GM10266 (cell line): ENCODE data around the gene ADRA2B.

Source experiments
- DNase-seq: peaks from one replicate; pipeline ENCODE4 v3.0.0; 2012; ENCODE audit errors: extremely low spot score
- TF ChIP-seq, protein P1 (sequence below): IDR thresholded peaks from 2 replicates; pipeline ENCODE4 v1.5.1; 2012; ENCODE audit warnings: mild to moderate bottlenecking, low read depth; ENCODE audit not compliant: control insufficient read depth, insufficient read depth; ENCODE audit errors: missing control alignments

ADRA2B gene

DNA sequence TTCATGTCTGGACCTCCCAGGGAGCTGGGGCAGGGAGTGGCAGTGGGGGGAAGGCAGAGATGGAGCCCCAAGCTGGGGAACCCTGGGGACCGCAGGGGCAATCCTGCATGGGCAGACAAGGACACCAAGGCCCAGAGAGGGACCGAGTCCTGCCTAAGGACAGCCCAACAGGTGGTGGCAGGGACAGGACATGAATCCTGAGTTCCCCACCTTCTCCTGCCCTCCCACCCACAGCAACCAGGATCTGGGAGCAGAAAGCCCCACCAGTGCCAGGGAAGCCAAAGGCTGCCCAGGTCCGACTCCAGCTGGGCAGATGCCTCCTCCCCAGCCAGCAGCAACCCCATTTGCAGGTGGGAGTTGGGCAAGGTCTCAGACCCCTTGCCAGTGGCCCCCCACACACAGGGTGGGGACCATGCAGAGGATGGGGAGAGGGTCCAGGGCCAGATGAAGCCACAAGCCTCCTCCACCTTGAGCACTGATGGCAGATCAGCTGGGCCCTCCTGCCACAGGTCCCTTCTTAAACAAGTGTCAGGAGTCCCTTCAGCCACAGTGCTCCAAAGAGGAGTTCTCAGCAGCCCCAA, 6.3 kb downstream of the ADRA2B start:
- TF ChIP-seq, protein P1, sequence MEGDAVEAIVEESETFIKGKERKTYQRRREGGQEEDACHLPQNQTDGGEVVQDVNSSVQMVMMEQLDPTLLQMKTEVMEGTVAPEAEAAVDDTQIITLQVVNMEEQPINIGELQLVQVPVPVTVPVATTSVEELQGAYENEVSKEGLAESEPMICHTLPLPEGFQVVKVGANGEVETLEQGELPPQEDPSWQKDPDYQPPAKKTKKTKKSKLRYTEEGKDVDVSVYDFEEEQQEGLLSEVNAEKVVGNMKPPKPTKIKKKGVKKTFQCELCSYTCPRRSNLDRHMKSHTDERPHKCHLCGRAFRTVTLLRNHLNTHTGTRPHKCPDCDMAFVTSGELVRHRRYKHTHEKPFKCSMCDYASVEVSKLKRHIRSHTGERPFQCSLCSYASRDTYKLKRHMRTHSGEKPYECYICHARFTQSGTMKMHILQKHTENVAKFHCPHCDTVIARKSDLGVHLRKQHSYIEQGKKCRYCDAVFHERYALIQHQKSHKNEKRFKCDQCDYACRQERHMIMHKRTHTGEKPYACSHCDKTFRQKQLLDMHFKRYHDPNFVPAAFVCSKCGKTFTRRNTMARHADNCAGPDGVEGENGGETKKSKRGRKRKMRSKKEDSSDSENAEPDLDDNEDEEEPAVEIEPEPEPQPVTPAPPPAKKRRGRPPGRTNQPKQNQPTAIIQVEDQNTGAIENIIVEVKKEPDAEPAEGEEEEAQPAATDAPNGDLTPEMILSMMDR, result no peak
- no peak for DNase-seq

DNA sequence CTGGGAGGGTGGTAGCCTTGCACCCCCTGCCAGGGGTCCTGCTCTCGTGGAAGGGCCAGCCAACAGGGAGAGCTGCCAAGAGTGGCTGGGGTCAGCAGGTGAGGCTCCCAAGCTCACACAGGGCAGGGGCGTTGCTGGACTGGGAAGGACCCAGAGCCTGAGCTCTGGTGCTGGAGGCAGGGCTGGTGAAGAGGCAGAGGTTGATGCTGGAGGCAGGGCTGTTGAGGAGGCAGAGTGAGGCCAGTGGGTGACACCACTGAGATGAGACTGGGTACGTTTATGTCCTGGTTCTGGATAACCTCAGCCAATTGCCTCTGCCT, 7.0 kb downstream of the ADRA2B start:
- no peak for DNase-seq
- TF ChIP-seq, protein P1, result no peak

DNA sequence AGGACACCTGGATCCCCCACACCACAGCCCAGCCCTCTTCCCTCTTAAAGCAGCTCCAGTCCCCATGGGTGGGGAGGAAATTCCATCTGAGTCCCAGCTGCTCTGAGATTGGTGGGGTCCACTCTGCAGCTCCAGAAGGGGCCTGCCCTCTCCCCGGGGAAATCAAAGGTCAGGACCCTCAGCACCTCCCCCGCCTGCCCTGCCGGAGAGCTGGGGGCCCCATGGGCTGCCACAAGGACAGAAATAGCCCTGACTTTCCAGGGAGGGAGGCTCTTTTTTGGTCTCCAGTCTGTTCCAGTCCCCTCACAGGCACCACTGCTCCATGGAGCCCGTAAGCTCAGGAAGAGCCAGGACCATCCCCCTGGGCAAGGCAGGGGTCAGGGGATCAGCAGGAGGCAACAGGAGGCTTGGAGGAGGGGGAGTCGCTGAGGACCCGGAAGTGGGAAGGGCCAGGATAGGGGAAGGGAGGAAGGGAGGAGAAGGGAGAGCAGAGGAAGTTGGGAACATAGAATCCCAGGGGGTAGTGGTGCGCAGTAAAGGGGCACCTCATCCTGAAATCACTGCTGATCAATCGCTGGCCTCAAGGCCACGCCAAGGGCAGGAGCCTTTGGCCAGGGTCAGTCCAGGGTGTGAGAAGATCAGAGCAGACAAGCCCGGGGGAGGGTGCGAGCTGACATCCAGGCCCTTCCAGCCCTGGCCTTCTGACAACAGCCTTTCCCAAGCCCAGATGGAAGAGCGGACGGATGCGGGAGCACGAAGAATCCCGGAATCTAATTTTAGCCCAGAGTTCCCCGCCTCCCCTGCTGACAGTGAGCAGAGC, 7.6 kb downstream of the ADRA2B start:
- DNase-seq, result no peak
- TF ChIP-seq, protein P1, result no peak

DNA sequence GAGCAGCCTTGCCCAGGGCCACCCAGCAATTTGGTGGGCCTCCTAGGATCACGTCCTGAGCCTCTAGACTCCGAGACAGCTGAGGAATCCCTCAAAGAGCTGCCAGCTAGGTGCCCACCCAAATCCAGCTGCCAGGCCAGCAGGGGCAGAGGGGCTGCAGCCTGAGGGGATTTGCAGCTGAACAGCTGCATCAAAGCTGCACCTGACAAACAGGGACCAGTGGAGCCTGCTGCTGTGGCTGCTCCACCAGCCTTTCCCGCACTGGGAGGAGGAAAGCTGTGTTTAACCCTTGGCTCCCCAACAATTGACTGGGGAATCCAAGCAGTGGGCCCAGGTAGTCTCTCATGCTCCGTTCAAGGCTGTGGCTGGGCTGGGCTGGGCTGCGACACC, 8.2 kb downstream of the ADRA2B start:
- TF ChIP-seq, protein P1, result no peak
- DNase-seq, result no peak

DNA sequence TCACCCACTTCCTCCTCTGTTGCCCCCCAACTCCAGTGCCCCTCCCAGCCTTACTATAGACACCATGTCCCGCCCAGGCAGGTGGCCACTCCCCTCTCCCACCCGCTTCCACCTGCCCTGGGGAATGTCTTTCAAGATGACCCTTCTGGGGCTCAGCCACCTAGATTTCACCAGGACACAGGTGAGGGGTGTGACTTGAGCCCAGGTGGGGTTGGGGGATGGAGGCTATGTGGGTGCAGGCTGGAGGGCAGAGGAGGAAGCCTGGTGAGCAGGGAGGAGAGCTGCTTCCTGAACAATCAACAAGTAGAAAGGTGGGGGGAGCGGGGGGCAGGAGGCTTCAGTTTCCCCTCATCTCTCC, 8.7 kb downstream of the ADRA2B start:
- TF ChIP-seq, protein P1, result no peak
- no peak for DNase-seq

DNA sequence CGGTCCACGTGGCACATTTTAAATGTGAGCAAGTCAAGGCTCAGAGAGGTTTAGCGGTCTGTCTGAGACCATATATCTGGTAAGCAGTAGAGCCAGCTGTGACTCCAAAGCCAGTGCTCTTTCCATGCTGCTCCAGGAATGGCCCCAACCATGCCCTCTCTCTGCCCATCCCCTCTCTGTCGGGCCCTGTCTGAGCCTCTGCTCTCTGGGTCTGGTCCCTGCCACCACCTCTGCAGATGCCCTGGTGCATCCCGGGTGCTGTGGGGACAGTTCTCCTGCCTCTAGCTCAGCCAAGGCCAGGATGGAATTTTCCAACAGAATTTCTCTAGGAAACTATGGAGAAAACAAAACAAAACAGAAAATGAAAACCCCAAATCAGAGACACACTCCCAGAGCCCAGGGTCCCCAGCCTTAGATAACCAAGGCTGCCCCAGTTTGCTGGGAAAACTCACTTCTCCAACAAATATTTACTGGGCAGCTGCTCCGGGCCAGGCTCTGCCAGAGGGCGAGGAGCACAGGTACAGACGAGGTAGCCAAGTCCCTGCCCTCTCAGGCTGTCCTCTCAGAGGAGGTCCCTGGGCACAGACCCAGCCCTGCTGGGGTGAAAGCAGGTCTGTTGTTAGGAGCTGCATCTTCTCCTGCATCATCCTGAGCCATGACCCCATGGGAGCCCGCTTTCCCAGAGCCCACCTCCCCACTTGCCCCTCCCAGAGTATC, 9.2 kb downstream of the ADRA2B start:
- no peak for DNase-seq
- TF ChIP-seq, protein P1, result no peak
